Neutrophil (primary cell): ENCODE measurements around the gene DENND1A.
A peak's percentile ranks its signal among the peaks of the same experiment; 100 is the strongest.

Experiments
- H3K27ac ChIP-seq: fragments of 200-600 bp; sonication (generic); 2 replicates; pipeline ENCODE4 v1.5.1; 2016; ENCODE audit warnings: mild to moderate bottlenecking, moderate library complexity
- H3K27me3 ChIP-seq: fragments of 200-600 bp; sonication (generic); 2 replicates; pipeline ENCODE4 v1.6.0; 2016; ENCODE audit warnings: mild to moderate bottlenecking
- H3K36me3 ChIP-seq: fragments of 200-600 bp; sonication (generic); 2 replicates; pipeline ENCODE4 v1.5.1; 2017
- H3K4me1 ChIP-seq, 2 experiments: fragments of 200-600 bp in 1 of 2; sonication (generic) in 1 of 2; 1 replicate in 1 of 2; 2 replicates in 1 of 2; pipeline versions ENCODE4 v1.5.1 to v1.6.1; 2013 to 2016; ENCODE audit warnings: low read depth in 1 of 2, low read length in 1 of 2, mild to moderate bottlenecking in 1 of 2, moderate library complexity in 1 of 2; ENCODE audit not compliant: control insufficient read depth in 1 of 2, insufficient read depth in 1 of 2
- H3K4me3 ChIP-seq, 2 experiments: fragments of 200-600 bp in 1 of 2; sonication (generic) in 1 of 2; 1 replicate in 1 of 2; 2 replicates in 1 of 2; pipeline ENCODE4 v1.5.1; 2013 to 2016; ENCODE audit warnings: low read depth in 1 of 2, low read length in 1 of 2, mild to moderate bottlenecking in 1 of 2, moderate library complexity in 1 of 2
- H3K9me3 ChIP-seq: fragments of 200-600 bp; sonication (generic); 2 replicates; pipeline ENCODE4 v1.5.1; 2016
- TF ChIP-seq, protein P1 (sequence below): fragments of 200-600 bp; sonication (generic); IDR thresholded peaks from 2 replicates; pipeline ENCODE4 v1.5.1; 2016; ENCODE audit warnings: antibody characterized with exemption

DENND1A gene

GRCh38 chr9:123865226-123866000, 64.5 kb downstream of the DENND1A start:
- Histone ChIP-seq H3K27ac (peak overlapping the region; percentile 86), H3K27me3 (no peaks in the 10 kb centered on the region), H3K4me3 (peak overlapping the region in 1 of 2 experiments; percentile 51), H3K9me3 (no peaks in the 10 kb centered on the region), H3K36me3 (no peaks in the 10 kb centered on the region), H3K4me1 (peaks cover 79 to 81% of the 10 kb centered on the region in 2 experiments)
- TF ChIP-seq, protein P1, sequence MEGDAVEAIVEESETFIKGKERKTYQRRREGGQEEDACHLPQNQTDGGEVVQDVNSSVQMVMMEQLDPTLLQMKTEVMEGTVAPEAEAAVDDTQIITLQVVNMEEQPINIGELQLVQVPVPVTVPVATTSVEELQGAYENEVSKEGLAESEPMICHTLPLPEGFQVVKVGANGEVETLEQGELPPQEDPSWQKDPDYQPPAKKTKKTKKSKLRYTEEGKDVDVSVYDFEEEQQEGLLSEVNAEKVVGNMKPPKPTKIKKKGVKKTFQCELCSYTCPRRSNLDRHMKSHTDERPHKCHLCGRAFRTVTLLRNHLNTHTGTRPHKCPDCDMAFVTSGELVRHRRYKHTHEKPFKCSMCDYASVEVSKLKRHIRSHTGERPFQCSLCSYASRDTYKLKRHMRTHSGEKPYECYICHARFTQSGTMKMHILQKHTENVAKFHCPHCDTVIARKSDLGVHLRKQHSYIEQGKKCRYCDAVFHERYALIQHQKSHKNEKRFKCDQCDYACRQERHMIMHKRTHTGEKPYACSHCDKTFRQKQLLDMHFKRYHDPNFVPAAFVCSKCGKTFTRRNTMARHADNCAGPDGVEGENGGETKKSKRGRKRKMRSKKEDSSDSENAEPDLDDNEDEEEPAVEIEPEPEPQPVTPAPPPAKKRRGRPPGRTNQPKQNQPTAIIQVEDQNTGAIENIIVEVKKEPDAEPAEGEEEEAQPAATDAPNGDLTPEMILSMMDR, result no peak

DNA sequence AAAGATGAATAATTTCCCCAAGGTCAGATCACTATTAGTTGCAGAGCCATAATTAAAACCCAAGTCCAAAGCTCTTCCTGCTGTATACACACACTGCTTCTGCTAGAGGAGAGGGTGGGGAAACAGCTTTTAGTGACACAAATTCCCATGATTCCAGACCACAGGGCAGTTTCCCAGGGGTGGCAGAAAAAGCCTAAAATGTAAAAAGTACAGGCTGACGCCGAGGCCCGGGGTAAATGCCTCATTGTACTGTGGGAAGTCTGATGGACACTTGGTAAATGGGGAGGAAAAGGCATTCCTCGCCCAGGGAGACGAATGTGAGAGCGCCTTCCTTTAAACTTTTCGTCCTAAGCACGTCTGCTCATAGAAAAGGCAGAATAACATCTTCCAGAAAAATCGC, 65.7 kb downstream of the DENND1A start:
- no peak overlapping the region for H3K4me3 ChIP-seq
- peaks cover 82 to 83% of the 10 kb centered on the region in 2 experiments for H3K4me1 ChIP-seq
- H3K36me3 ChIP-seq, result no peaks in the 10 kb centered on the region
- H3K9me3 ChIP-seq, result no peaks in the 10 kb centered on the region
- peak overlapping the region; percentile 86 for H3K27ac ChIP-seq
- TF ChIP-seq, protein P1, result no peak
- H3K27me3 ChIP-seq, result no peaks in the 10 kb centered on the region

- H3K4me1 ChIP-seq, result peaks cover 78 to 79% of the 10 kb centered on the region in 2 experiments
- TF ChIP-seq, protein P1, result no peak
- H3K9me3 ChIP-seq, result no peaks in the 10 kb centered on the region
- no peaks in the 10 kb centered on the region for H3K36me3 ChIP-seq
- no peaks in the 10 kb centered on the region for H3K27me3 ChIP-seq
- H3K27ac ChIP-seq, result peak overlapping the region; percentile 86
- H3K4me3 ChIP-seq, result no peak overlapping the region
Observed at GRCh38 chr9:123863164-123863855, 66.6 kb downstream of the DENND1A start.

DNA sequence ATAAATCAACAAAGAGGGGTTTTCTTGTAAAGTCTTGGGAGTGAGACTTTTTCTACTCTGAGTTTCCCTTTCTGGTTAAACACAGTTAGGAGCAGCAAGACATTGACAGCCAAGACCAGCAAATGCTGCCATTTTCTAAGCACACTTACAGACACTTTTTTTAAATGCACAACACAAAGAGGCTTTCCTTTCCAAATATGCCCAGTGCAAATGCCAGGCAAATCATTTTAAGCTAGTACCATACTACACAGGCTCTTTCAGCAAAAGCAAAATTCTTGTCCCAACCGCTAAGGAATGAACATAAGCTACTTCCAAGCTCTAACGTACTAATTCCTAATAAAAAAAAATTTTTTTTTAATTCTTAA, 68.2 kb downstream of the DENND1A start:
- Histone ChIP-seq H3K27me3 (no peaks in the 10 kb centered on the region), H3K9me3 (no peaks in the 10 kb centered on the region), H3K4me1 (peaks cover 62 to 64% of the 10 kb centered on the region in 2 experiments), H3K27ac (no peak overlapping the region), H3K4me3 (no peak overlapping the region), H3K36me3 (no peaks in the 10 kb centered on the region)
- TF ChIP-seq, protein P1, result no peak

GRCh38 chr9:123861086-123861755, 68.7 kb downstream of the DENND1A start:
- Histone ChIP-seq H3K9me3 (no peaks in the 10 kb centered on the region), H3K36me3 (no peaks in the 10 kb centered on the region), H3K4me3 (no peak overlapping the region), H3K4me1 (peaks cover 57 to 58% of the 10 kb centered on the region in 2 experiments), H3K27ac (peak overlapping the region; percentile 15), H3K27me3 (no peaks in the 10 kb centered on the region)
- TF ChIP-seq, protein P1, result no peak
